Parathyroid adenoma (tissue), 2 donors: ENCODE measurements around the gene PMAIP1.

Source experiments
- H2AFZ ChIP-seq: fragments of 300-600 bp; sonication (generic); one replicate; pipeline ENCODE4 v1.7.0; 2017; ENCODE audit warnings: antibody characterized with exemption, mild to moderate bottlenecking
- H3K27ac ChIP-seq: fragments of 300-600 bp; sonication (generic); one replicate; pipeline ENCODE4 v1.7.0; 2017
- H3K27me3 ChIP-seq: fragments of 300-600 bp; sonication (generic); one replicate; pipeline ENCODE4 v1.7.0; 2017; ENCODE audit warnings: low read length; ENCODE audit not compliant: control insufficient read depth, insufficient read depth
- H3K36me3 ChIP-seq: fragments of 300-600 bp; sonication (generic); one replicate; pipeline ENCODE4 v1.7.0; 2017; ENCODE audit warnings: low read length; ENCODE audit not compliant: control insufficient read depth, insufficient read depth
- H3K4me1 ChIP-seq: fragments of 300-600 bp; sonication (generic); one replicate; pipeline ENCODE4 v1.7.0; 2017; ENCODE audit warnings: control low read depth
- H3K4me2 ChIP-seq: fragments of 300-600 bp; sonication (generic); one replicate; pipeline ENCODE4 v1.7.0; 2017; ENCODE audit warnings: low read length
- H3K4me3 ChIP-seq: fragments of 300-600 bp; sonication (generic); one replicate; pipeline ENCODE4 v1.7.0; 2017; ENCODE audit warnings: low read depth, low read length
- H3K79me2 ChIP-seq: fragments of 300-600 bp; sonication (generic); one replicate; pipeline ENCODE4 v1.7.0; 2017; ENCODE audit warnings: control low read depth
- H3K9ac ChIP-seq: fragments of 300-600 bp; sonication (generic); one replicate; pipeline ENCODE4 v1.7.0; 2017; ENCODE audit warnings: mild to moderate bottlenecking
- H3K9me3 ChIP-seq: fragments of 300-600 bp; sonication (generic); one replicate; pipeline ENCODE4 v1.7.0; 2017; ENCODE audit warnings: low read length; ENCODE audit not compliant: control insufficient read depth
- CTCF ChIP-seq: fragments of 300-600 bp; sonication (generic); IDR thresholded peaks from one replicate; pipeline ENCODE4 v1.7.0; 2017; ENCODE audit warnings: antibody characterized with exemption, mild to moderate bottlenecking
- donor health status: primary hyperparathyroidism.

Gene PMAIP1

GRCh38 chr18:59945544-59945943, 45.7 kb downstream of the PMAIP1 start:
- Histone ChIP-seq H3K27me3 (no peaks in the 10 kb centered on the region), H3K4me3 (no peak overlapping the region), H3K36me3 (no peaks in the 10 kb centered on the region), H2AFZ (no peak overlapping the region), H3K27ac (no peak overlapping the region), H3K79me2 (no peaks in the 10 kb centered on the region), H3K4me2 (no peak overlapping the region), H3K9me3 (no peaks in the 10 kb centered on the region), H3K4me1 (no peaks in the 10 kb centered on the region), H3K9ac (no peak overlapping the region)
- TF ChIP-seq CTCF, result no peak

GRCh38 chr18:59950215-59950944, 50.6 kb downstream of the PMAIP1 start:
- no peak overlapping the region for H3K27ac ChIP-seq
- no peaks in the 10 kb centered on the region for H3K79me2 ChIP-seq
- no peaks in the 10 kb centered on the region for H3K4me1 ChIP-seq
- H3K9me3 ChIP-seq, result no peaks in the 10 kb centered on the region
- no peak overlapping the region for H3K4me3 ChIP-seq
- H3K36me3 ChIP-seq, result no peaks in the 10 kb centered on the region
- H3K4me2 ChIP-seq, result no peak overlapping the region
- no peak for TF ChIP-seq CTCF
- no peak overlapping the region for H3K9ac ChIP-seq
- H2AFZ ChIP-seq, result no peak overlapping the region
- H3K27me3 ChIP-seq, result no peaks in the 10 kb centered on the region

- Histone ChIP-seq H3K36me3 (no peaks in the 10 kb centered on the region), H3K4me2 (no peak overlapping the region), H3K27me3 (no peaks in the 10 kb centered on the region), H3K4me1 (no peaks in the 10 kb centered on the region), H3K27ac (no peak overlapping the region), H2AFZ (no peak overlapping the region), H3K9me3 (no peaks in the 10 kb centered on the region), H3K9ac (no peak overlapping the region), H3K4me3 (no peak overlapping the region), H3K79me2 (no peaks in the 10 kb centered on the region)
- no peak for TF ChIP-seq CTCF
Measured at GRCh38 chr18:59951591-59951990, 51.8 kb downstream of the PMAIP1 start.

GRCh38 chr18:59952283-59953007, 52.6 kb downstream of the PMAIP1 start:
- H2AFZ ChIP-seq, result no peak overlapping the region
- H3K27ac ChIP-seq, result no peak overlapping the region
- H3K4me3 ChIP-seq, result no peak overlapping the region

More at GRCh38 chr18:59952283-59953007, 52.6 kb downstream of the PMAIP1 start:
- H3K79me2 ChIP-seq, result no peaks in the 10 kb centered on the region
- H3K9ac ChIP-seq, result no peak overlapping the region
- TF ChIP-seq CTCF, result no peak
- no peaks in the 10 kb centered on the region for H3K36me3 ChIP-seq
- no peaks in the 10 kb centered on the region for H3K9me3 ChIP-seq
- no peaks in the 10 kb centered on the region for H3K27me3 ChIP-seq
- no peak overlapping the region for H3K4me2 ChIP-seq
- no peaks in the 10 kb centered on the region for H3K4me1 ChIP-seq
